Measurements from ENCODE around the gene SZRD1.

The SZRD1 gene

GRCh38 chr1:16367968-16368890, 1.2 kb downstream of the SZRD1 start:
- no peak for DNase-seq

- no peak for DNase-seq
Measured at GRCh38 chr1:16369821-16370220, 2.8 kb downstream of the SZRD1 start.

GRCh38 chr1:16371725-16372124, 4.7 kb downstream of the SZRD1 start:
- DNase-seq, result no peak

GRCh38 chr1:16372535-16373285, 5.7 kb downstream of the SZRD1 start:
- no peak for DNase-seq

GRCh38 chr1:16374266-16374665, 7.2 kb downstream of the SZRD1 start:
- no peak for DNase-seq

- DNase-seq, result no peak
Measured at GRCh38 chr1:16375521-16376340, 8.7 kb downstream of the SZRD1 start.

GRCh38 chr1:16376971-16377370, 9.9 kb downstream of the SZRD1 start:
- no peak for DNase-seq

- DNase-seq, result no peak
Measured at GRCh38 chr1:16378443-16378842, 11.4 kb downstream of the SZRD1 start.

- DNase-seq, result no peak
Measured at GRCh38 chr1:16380868-16381267, 13.8 kb downstream of the SZRD1 start.

- no peak for DNase-seq
Measured at GRCh38 chr1:16383888-16384287, 16.8 kb downstream of the SZRD1 start.

- no peak for DNase-seq
Measured at GRCh38 chr1:16385659-16386453, 18.8 kb downstream of the SZRD1 start.

- DNase-seq, result no peak
Measured at GRCh38 chr1:16386454-16387113, 19.5 kb downstream of the SZRD1 start.

- no peak for DNase-seq
Measured at GRCh38 chr1:16387201-16388188, 20.5 kb downstream of the SZRD1 start.

GRCh38 chr1:16391411-16391810, 24.4 kb downstream of the SZRD1 start:
- DNase-seq, result no peak

GRCh38 chr1:16392740-16393569, 25.9 kb downstream of the SZRD1 start:
- DNase-seq, result no peak

- no peak for DNase-seq
Measured at GRCh38 chr1:16393570-16394521, 26.8 kb downstream of the SZRD1 start.

- DNase-seq, result no peak
Measured at GRCh38 chr1:16394977-16395376, 27.9 kb downstream of the SZRD1 start.

GRCh38 chr1:16396591-16396990, 29.5 kb downstream of the SZRD1 start:
- no peak for DNase-seq
